Keratinocyte (primary cell): ENCODE data around the gene DRGX. TPM values are rescaled to one million over a fixed set of nuclear protein-coding genes. Genes with fewer than 3 reads are reported as not detected.

Experiments used
- DNase-seq: peaks from one replicate; pipeline ENCODE4 v3.0.0-alpha.2; 2011; ENCODE audit warnings: low read depth, missing footprints, low spot score
- FAIRE-seq: peaks from 2 replicates; lab custom pipeline; 2011; peaks lifted over from hg19 to GRCh38; lab: Jason Lieb, UNC
- H2AFZ ChIP-seq: 2 replicates; pipeline ENCODE4 v1.6.0; 2012; ENCODE audit warnings: low read length, control low read depth, inconsistent platforms; ENCODE audit not compliant: control insufficient read depth
- H3K27ac ChIP-seq: 2 replicates; pipeline ENCODE4 v1.5.1; 2011; ENCODE audit warnings: low read length; ENCODE audit not compliant: control insufficient read depth, insufficient read depth
- H3K27me3 ChIP-seq: 3 replicates; pipeline ENCODE4 v1.6.0; 2011; ENCODE audit warnings: low read length; ENCODE audit not compliant: control insufficient read depth, insufficient read depth; ENCODE audit errors: extremely low read depth
- H3K36me3 ChIP-seq, 2 experiments: 2 replicates in 1 of 2; 3 replicates in 1 of 2; pipeline ENCODE4 v1.5.1; 2011; ENCODE audit warnings: low read length in 2 of 2, mild to moderate bottlenecking in 1 of 2; ENCODE audit not compliant: control insufficient read depth in 2 of 2, insufficient read depth in 2 of 2; ENCODE audit errors: extremely low read depth in 1 of 2
- H3K4me1 ChIP-seq: 3 replicates; pipeline ENCODE4 v1.5.1; 2011; ENCODE audit warnings: low read length; ENCODE audit not compliant: control insufficient read depth, insufficient read depth; ENCODE audit errors: extremely low read depth
- H3K4me2 ChIP-seq: 3 replicates; pipeline ENCODE4 v1.6.0; 2011; ENCODE audit warnings: low read depth, low read length; ENCODE audit not compliant: control insufficient read depth, insufficient read depth; ENCODE audit errors: extremely low read depth
- H3K4me3 ChIP-seq, 3 experiments: fragments of 200-600 bp in 1 of 3; sonication (generic) in 1 of 3; 2 replicates in 2 of 3; 3 replicates in 1 of 3; pipeline ENCODE4 v1.5.1; 2011 to 2016; ENCODE audit warnings: low read length in 3 of 3, mild to moderate bottlenecking in 3 of 3, control low read depth in 2 of 3, inconsistent platforms in 1 of 3, low read depth in 1 of 3, mixed read lengths in 1 of 3, mixed run types in 1 of 3, moderate library complexity in 1 of 3; ENCODE audit not compliant: control insufficient read depth in 2 of 3, insufficient read depth in 2 of 3; ENCODE audit errors: extremely low read depth in 1 of 3
- H3K79me2 ChIP-seq: 2 replicates; pipeline ENCODE4 v1.6.0; 2012; ENCODE audit warnings: low read length; ENCODE audit not compliant: control insufficient read depth, insufficient read depth
- H3K9ac ChIP-seq: 3 replicates; pipeline ENCODE4 v1.6.0; 2011; ENCODE audit warnings: low read length; ENCODE audit not compliant: control insufficient read depth, insufficient read depth; ENCODE audit errors: extremely low read depth
- H3K9me1 ChIP-seq: 3 replicates; pipeline ENCODE4 v1.6.0; 2011; ENCODE audit warnings: low read length; ENCODE audit not compliant: control insufficient read depth, insufficient read depth; ENCODE audit errors: extremely low read depth
- H3K9me3 ChIP-seq: 2 replicates; pipeline ENCODE4 v1.5.1; 2012; ENCODE audit warnings: low read depth, low read length; ENCODE audit not compliant: control insufficient read depth
- H4K20me1 ChIP-seq: 3 replicates; pipeline ENCODE4 v1.6.0; 2011; ENCODE audit warnings: low read length; ENCODE audit not compliant: control insufficient read depth, insufficient read depth; ENCODE audit errors: extremely low read depth
- CTCF ChIP-seq, 3 experiments: IDR thresholded peaks in 1 of 3; conservative IDR thresholded peaks in 1 of 3; optimal IDR thresholded peaks in 1 of 3; 2 replicates in 2 of 3; 3 replicates in 1 of 3; pipeline versions ENCODE3 to v1.5.1; 2011; ENCODE audit warnings: low read length in 3 of 3, mild to moderate bottlenecking in 3 of 3, moderate library complexity in 2 of 3, control low read depth in 1 of 3, inconsistent platforms in 1 of 3; ENCODE audit not compliant: insufficient read depth in 2 of 3; ENCODE audit errors: extremely low read depth in 1 of 3
- EZH2 ChIP-seq: IDR thresholded peaks from one replicate; pipeline ENCODE4 v1.6.1; 2012; ENCODE audit warnings: inconsistent platforms, mild to moderate bottlenecking, low read length, moderate library complexity
- dilution Hi-C: fragments of 300-500 bp; cut with MboI; formaldehyde crosslinking; loops from one replicate; pipeline ENCODE4 v1.7.0; 2020; ENCODE audit warnings: low sequenced_read_pairs; ENCODE audit not compliant: extremely low pct_ligation_motif_present
- polyA plus RNA-seq, 5 experiments: library from polyadenylated mRNA; depleted of rRNA in 3 of 5; stranded (reverse) in 3 of 5; stranded (forward) in 1 of 5; unstranded in 1 of 5; fragments of >200 nt; gene quantifications; 1 replicate in 1 of 5; 2 replicates in 3 of 5; 3 replicates in 1 of 5; pipeline versions ENCODE4 v1.2.1 to v1.2.3, GENCODE V29; 2011 to 2012; ENCODE audit warnings: missing spikeins in 2 of 5, low read depth in 1 of 5, low replicate concordance in 1 of 5

DRGX gene
- polyA plus RNA-seq, 1 donor (not counting 4 experiments of a cell fraction or from before 2014, with no cell fraction given), result not detected

DNA sequence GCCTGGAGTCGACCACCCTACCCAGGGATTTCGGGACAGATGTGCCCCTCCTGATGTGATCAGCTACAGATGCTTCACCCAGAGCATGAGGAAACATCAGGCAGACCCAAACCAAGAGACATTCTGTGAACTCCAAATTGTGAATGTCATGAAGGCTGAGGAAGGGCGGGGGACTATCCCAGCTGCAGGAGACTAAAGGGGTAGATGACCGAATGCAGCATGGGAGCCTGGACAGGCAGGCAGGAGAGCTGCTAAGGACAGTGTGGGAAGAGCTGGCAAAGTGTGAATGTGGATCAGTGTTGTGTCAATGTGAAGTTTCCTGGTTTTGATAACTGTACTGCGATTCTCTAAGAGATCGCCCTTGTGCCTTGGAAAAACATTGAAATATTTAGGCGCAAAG, 19.2 kb upstream of the DRGX start:
- Histone ChIP-seq H3K79me2 (no peaks in the 10 kb centered on the region), H3K9ac (no peak overlapping the region), H3K36me3 (no peaks in the 10 kb centered on the region), H3K9me1 (no peaks in the 10 kb centered on the region), H4K20me1 (no peaks in the 10 kb centered on the region), H2AFZ (no peak overlapping the region), H3K4me1 (peaks cover 16% of the 10 kb centered on the region), H3K9me3 (no peaks in the 10 kb centered on the region), H3K27ac (no peak overlapping the region), H3K4me2 (no peak overlapping the region), H3K4me3 (no peak overlapping the region), H3K27me3 (peaks cover 3% of the 10 kb centered on the region)
- dilution Hi-C loops, result no loop called here
- DNase-seq, result no peak
- no peak for FAIRE-seq
- no peak for TF ChIP-seq CTCF (optimal IDR thresholded peaks at IDR 0.05 in 1 of 3, IDR thresholded peaks at IDR 0.05 in 1 of 3, conservative IDR thresholded peaks at IDR 0.05 in 1 of 3; ENCODE audit: extremely low read depth in 1 of 3, insufficient read depth in 2 of 3, low read length in 3 of 3)

- no peak for TF ChIP-seq CTCF (optimal IDR thresholded peaks at IDR 0.05 in 1 of 3, IDR thresholded peaks at IDR 0.05 in 1 of 3, conservative IDR thresholded peaks at IDR 0.05 in 1 of 3; ENCODE audit: extremely low read depth in 1 of 3, insufficient read depth in 2 of 3, low read length in 3 of 3)
- TF ChIP-seq EZH2, result no peak
- H2AFZ ChIP-seq, result no peak overlapping the region
- H3K79me2 ChIP-seq, result no peaks in the 10 kb centered on the region
- no peaks in the 10 kb centered on the region for H3K9me3 ChIP-seq
- H3K4me1 ChIP-seq, result peaks cover 16% of the 10 kb centered on the region
- no peak overlapping the region for H3K4me2 ChIP-seq
- no peak for DNase-seq
- H3K4me3 ChIP-seq, result no peak overlapping the region
- H3K27me3 ChIP-seq, result peaks cover 4% of the 10 kb centered on the region
- no peaks in the 10 kb centered on the region for H3K9me1 ChIP-seq
- dilution Hi-C loops, result no loop called here
- no peak overlapping the region for H3K9ac ChIP-seq
- FAIRE-seq, result no peak
- H3K27ac ChIP-seq, result no peak overlapping the region
- no peaks in the 10 kb centered on the region for H4K20me1 ChIP-seq
- no peaks in the 10 kb centered on the region for H3K36me3 ChIP-seq
Measured at GRCh38 chr10:49414496-49414895, 18.6 kb upstream of the DRGX start.
